Smooth muscle cell (in vitro differentiated cells): ENCODE data around the gene FAHD2A. TPM values are rescaled to one million over a fixed set of nuclear protein-coding genes. Genes with fewer than 3 reads are reported as not detected.

Source experiments
- DNase-seq: peaks from one replicate; lab custom pipeline; 2025; ENCODE audit not compliant: unreplicated experiment; lab: John Stamatoyannopoulos, UW
- H2AFZ ChIP-seq: fragments of 200-600 bp; sonication (generic); 2 replicates; pipeline ENCODE4 v1.6.0; 2016; ENCODE audit warnings: antibody characterized with exemption, low read depth, mild to moderate bottlenecking
- H3F3A ChIP-seq: fragments of 200-600 bp; sonication (generic); 2 replicates; pipeline ENCODE4 v1.6.0; 2017; ENCODE audit warnings: antibody characterized with exemption, low read depth
- H3K27ac ChIP-seq: fragments of 200-600 bp; sonication (generic); 2 replicates; pipeline ENCODE4 v1.5.1; 2016; ENCODE audit warnings: low read depth, mild to moderate bottlenecking
- H3K27me3 ChIP-seq: fragments of 200-600 bp; sonication (generic); 2 replicates; pipeline ENCODE4 v1.6.1; 2016; ENCODE audit warnings: low read depth, mild to moderate bottlenecking
- H3K36me3 ChIP-seq: fragments of 200-600 bp; sonication (generic); 2 replicates; pipeline ENCODE4 v1.5.1; 2016; ENCODE audit warnings: low read depth
- H3K4me1 ChIP-seq: fragments of 200-600 bp; sonication (generic); 2 replicates; pipeline ENCODE4 v1.5.1; 2016; ENCODE audit warnings: low read depth
- H3K4me2 ChIP-seq: fragments of 200-600 bp; sonication (generic); 2 replicates; pipeline ENCODE4 v1.6.0; 2016; ENCODE audit warnings: mild to moderate bottlenecking
- H3K4me3 ChIP-seq: fragments of 200-600 bp; sonication (generic); 2 replicates; pipeline ENCODE4 v1.5.1; 2016; ENCODE audit warnings: mild to moderate bottlenecking
- H3K79me2 ChIP-seq: fragments of 200-600 bp; sonication (generic); 2 replicates; pipeline ENCODE4 v1.6.0; 2016; ENCODE audit warnings: low read depth, mild to moderate bottlenecking
- H3K9ac ChIP-seq: fragments of 200-600 bp; sonication (generic); 2 replicates; pipeline ENCODE4 v1.6.0; 2016; ENCODE audit warnings: low read depth
- H3K9me3 ChIP-seq: fragments of 200-600 bp; sonication (generic); replicated peaks from 2 replicates; pipeline ENCODE4 v1.5.1; 2016; ENCODE audit warnings: low read depth
- H4K20me1 ChIP-seq: fragments of 200-600 bp; sonication (generic); 2 replicates; pipeline ENCODE4 v1.6.0; 2016; ENCODE audit warnings: low read depth
- WGBS: methylation state at CpG from one replicate; pipeline ENCODE4 v1.1.7; 2016; ENCODE audit warnings: low lambda C conversion rate; 5-methylcytosine and 5-hydroxymethylcytosine counted together
- polyA plus RNA-seq: library from polyadenylated mRNA; unstranded; fragments of >200 nt; fragmentation: Nextera tagmentation; extraction: Ambion mirVana; gene quantifications from 2 replicates; pipeline ENCODE4 v1.2.1, GENCODE V29; 2016
- total RNA-seq: library from RNA; depleted of rRNA; stranded (reverse); fragments of >200 nt; gene quantifications from 2 replicates; pipeline ENCODE4 v1.2.3, GENCODE V29; 2014
- TF ChIP-seq, protein P1 (sequence below): fragments of 200-600 bp; sonication (generic); IDR thresholded peaks from 2 replicates; pipeline ENCODE4 v1.5.1; 2017; ENCODE audit warnings: borderline replicate concordance, mild to moderate bottlenecking, antibody characterized with exemption; ENCODE audit not compliant: insufficient read depth, poor library complexity, severe bottlenecking

The FAHD2A gene
- total and polyA plus RNA-seq, 2 experiments from 2014 or later = 32.2 to 44.6 TPM

GRCh38 chr2:95384854-95385569 is 17.5 kb upstream of the FAHD2A start:
- WGBS = 82% methylated on average over 12 of the region's 12 CpGs
- H3K36me3 ChIP-seq = no peaks in the 10 kb centered on the region
- no peaks in the 10 kb centered on the region for H3K27me3 ChIP-seq

GRCh38 chr2:95385570-95385984 is 16.9 kb upstream of the FAHD2A start:
- Histone ChIP-seq H3K9me3 (no peaks in the 10 kb centered on the region), H3K4me3 (no peak overlapping the region), H4K20me1 (no peaks in the 10 kb centered on the region), H3K79me2 (no peaks in the 10 kb centered on the region), H3K36me3 (no peaks in the 10 kb centered on the region), H2AFZ (no peak overlapping the region), H3K27me3 (no peaks in the 10 kb centered on the region), H3K9ac (no peak overlapping the region), H3K4me1 (no peaks in the 10 kb centered on the region), H3K4me2 (no peak overlapping the region), H3K27ac (no peak overlapping the region), H3F3A (no peaks in the 10 kb centered on the region)
- TF ChIP-seq, protein P1, sequence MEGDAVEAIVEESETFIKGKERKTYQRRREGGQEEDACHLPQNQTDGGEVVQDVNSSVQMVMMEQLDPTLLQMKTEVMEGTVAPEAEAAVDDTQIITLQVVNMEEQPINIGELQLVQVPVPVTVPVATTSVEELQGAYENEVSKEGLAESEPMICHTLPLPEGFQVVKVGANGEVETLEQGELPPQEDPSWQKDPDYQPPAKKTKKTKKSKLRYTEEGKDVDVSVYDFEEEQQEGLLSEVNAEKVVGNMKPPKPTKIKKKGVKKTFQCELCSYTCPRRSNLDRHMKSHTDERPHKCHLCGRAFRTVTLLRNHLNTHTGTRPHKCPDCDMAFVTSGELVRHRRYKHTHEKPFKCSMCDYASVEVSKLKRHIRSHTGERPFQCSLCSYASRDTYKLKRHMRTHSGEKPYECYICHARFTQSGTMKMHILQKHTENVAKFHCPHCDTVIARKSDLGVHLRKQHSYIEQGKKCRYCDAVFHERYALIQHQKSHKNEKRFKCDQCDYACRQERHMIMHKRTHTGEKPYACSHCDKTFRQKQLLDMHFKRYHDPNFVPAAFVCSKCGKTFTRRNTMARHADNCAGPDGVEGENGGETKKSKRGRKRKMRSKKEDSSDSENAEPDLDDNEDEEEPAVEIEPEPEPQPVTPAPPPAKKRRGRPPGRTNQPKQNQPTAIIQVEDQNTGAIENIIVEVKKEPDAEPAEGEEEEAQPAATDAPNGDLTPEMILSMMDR = no peak
- no peak for DNase-seq
- 87% methylated on average over 12 of the region's 12 CpGs for WGBS

More at GRCh38 chr2:95384854-95385569, 17.5 kb upstream of the FAHD2A start:
- H4K20me1 ChIP-seq = no peaks in the 10 kb centered on the region
- no peak overlapping the region for H3K4me3 ChIP-seq
- H3K4me2 ChIP-seq = no peak overlapping the region
- H3K27ac ChIP-seq = no peak overlapping the region
- no peak overlapping the region for H2AFZ ChIP-seq
- TF ChIP-seq, protein P1 = no peak
- no peaks in the 10 kb centered on the region for H3F3A ChIP-seq
- H3K4me1 ChIP-seq = no peaks in the 10 kb centered on the region
- no peak for DNase-seq
- H3K9me3 ChIP-seq = no peaks in the 10 kb centered on the region
- no peaks in the 10 kb centered on the region for H3K79me2 ChIP-seq
- no peak overlapping the region for H3K9ac ChIP-seq

DNA sequence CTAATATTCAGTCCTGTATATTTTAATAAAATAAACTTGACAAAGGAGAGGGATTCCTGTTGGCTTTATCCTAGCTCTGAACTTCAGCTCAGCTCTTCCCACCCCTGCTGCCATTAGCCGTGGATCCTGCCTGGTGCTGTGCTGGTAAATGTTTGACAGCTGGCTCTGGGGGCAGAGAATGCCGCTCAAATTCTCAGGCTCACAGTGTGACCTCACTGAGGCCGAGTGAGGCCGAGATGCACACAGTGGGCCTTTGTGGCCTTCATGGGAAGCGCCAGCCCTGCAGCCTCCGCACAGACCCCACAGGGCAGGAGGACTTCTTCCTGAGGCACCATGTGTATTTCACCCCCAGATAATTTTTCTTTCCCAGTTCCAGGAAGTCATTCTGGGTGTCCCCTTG is 16.5 kb upstream of the FAHD2A start:
- Histone ChIP-seq H3F3A (no peaks in the 10 kb centered on the region), H3K36me3 (no peaks in the 10 kb centered on the region), H3K9ac (no peak overlapping the region), H3K4me1 (no peaks in the 10 kb centered on the region), H3K4me2 (no peak overlapping the region), H3K27me3 (no peaks in the 10 kb centered on the region), H3K9me3 (no peaks in the 10 kb centered on the region), H2AFZ (no peak overlapping the region), H4K20me1 (no peaks in the 10 kb centered on the region), H3K79me2 (no peaks in the 10 kb centered on the region), H3K27ac (no peak overlapping the region), H3K4me3 (no peak overlapping the region)
- no peak for DNase-seq
- WGBS = 93% methylated on average over 6 of the region's 6 CpGs
- TF ChIP-seq, protein P1 = no peak

DNA sequence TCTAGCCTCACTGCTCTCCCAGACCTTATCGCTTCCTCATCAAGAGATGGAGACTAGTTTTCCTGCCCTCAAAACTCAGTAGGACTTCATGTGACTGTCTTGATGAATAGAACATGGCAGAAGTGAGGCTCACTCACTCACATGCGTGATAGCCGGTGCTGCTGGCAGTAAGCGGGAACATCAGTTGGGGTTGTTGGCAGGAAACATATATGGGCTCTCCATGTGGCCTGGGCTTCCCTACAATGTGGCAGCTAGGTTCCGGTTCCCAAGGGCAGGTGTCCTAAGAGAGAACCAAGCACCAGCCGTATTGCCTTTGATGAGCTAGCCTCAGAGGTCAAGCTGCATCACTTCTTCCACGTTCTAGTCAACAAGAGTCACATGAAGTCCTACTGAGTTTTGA is 15.2 kb upstream of the FAHD2A start:
- no peak overlapping the region for H3K4me3 ChIP-seq
- H3K27me3 ChIP-seq = no peaks in the 10 kb centered on the region
- TF ChIP-seq, protein P1 = no peak
- no peak overlapping the region for H3K9ac ChIP-seq
- no peak overlapping the region for H2AFZ ChIP-seq
- no peaks in the 10 kb centered on the region for H3K9me3 ChIP-seq
- H3F3A ChIP-seq = no peaks in the 10 kb centered on the region
- H3K4me1 ChIP-seq = no peaks in the 10 kb centered on the region
- H3K27ac ChIP-seq = no peak overlapping the region
- no peak for DNase-seq
- WGBS = 92% methylated on average over 7 of the region's 7 CpGs
- H3K79me2 ChIP-seq = no peaks in the 10 kb centered on the region
- no peaks in the 10 kb centered on the region for H4K20me1 ChIP-seq
- no peak overlapping the region for H3K4me2 ChIP-seq
- H3K36me3 ChIP-seq = no peaks in the 10 kb centered on the region
